GM12874 (cell line): ENCODE measurements around the gene SMIM21.

Experiments used
- CTCF ChIP-seq: IDR thresholded peaks from 2 replicates; pipeline ENCODE4 v1.5.1; 2011; ENCODE audit warnings: low read depth, mild to moderate bottlenecking, control low read depth, low read length, moderate library complexity; ENCODE audit not compliant: insufficient read depth

The SMIM21 gene

GRCh38 chr18:75362435-75362834 is 65.1 kb downstream of the SMIM21 start:
- TF ChIP-seq CTCF = no peak

- no peak for TF ChIP-seq CTCF
Observed at GRCh38 chr18:75360941-75361340, 66.6 kb downstream of the SMIM21 start.

- no peak for TF ChIP-seq CTCF
Observed at GRCh38 chr18:75360215-75360614, 67.3 kb downstream of the SMIM21 start.
